Measurements from ENCODE around the gene RPN2.

DNA sequence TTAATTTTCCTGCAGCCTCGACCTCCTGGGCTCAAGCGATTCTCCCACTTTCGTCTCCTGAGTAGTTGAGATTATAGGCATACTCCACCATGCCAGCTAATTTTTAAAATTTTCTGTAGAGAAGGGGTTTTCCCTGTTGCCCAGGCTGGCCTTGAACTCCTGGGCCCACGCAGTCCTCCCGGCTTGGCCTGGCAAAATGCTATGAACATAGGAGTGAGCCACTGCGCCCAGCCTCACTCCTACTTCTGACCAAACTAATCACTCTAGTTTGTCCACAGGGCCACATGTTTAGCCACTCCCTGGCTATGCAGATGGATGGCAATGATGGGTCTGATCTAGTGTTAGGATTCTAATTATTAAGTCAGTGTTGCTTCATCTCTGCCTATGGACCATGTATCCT is 31.9 kb upstream of the RPN2 start:
- TF ChIP-seq EZH2phosphoT487 (IDR thresholded peaks at IDR 0.05; ENCODE audit: borderline replicate concordance, low read length) (no peak), CTCF (conservative IDR thresholded peaks at IDR 0.05; ENCODE audit: low read depth, low read length) (no peak), EZH2 (IDR thresholded peaks at IDR 0.05; ENCODE audit: low read length, unreplicated experiment) (no peak)

Data from PC-3 (cell line).